Gastrocnemius medialis (tissue), 4 donors: ENCODE results near the gene SAMD4A. TPM values are rescaled to one million over a fixed set of nuclear protein-coding genes. Genes with fewer than 3 reads are reported as not detected.

Source experiments
- ATAC-seq, 2 donors: fragments of 150-250 bp; one replicate each; pipeline ENCODE4 v1.9.1; 2016
- DNase-seq, 2 donors: peaks; one replicate each; pipeline ENCODE4 v3.0.0-alpha.2; 2019
- H3K27ac ChIP-seq, 4 donors: fragments of 200-600 bp; sonication (generic); 1 replicate in 1 of 4; 2 replicates in 3 of 4; pipeline ENCODE4 v1.5.1; 2016 to 2018; ENCODE audit warnings: mild to moderate bottlenecking in 2 of 4, moderate library complexity in 1 of 4
- H3K27me3 ChIP-seq, 3 donors: fragments of 200-600 bp; sonication (generic) in 2 of 3; 1 replicate in 1 of 3; 2 replicates in 2 of 3; pipeline versions ENCODE4 v1.5.1 to v1.6.0; 2016 to 2019; ENCODE audit warnings: mild to moderate bottlenecking in 1 of 3, moderate library complexity in 1 of 3
- H3K36me3 ChIP-seq, 2 donors: fragments of 200-600 bp; sonication (generic) in 1 of 2; one replicate each; pipeline ENCODE4 v1.5.1; 2017 to 2018
- H3K4me1 ChIP-seq, 2 donors: fragments of 200-600 bp; sonication (generic) in 1 of 2; one replicate each; pipeline ENCODE4 v1.5.1; 2016 to 2017; ENCODE audit warnings: mild to moderate bottlenecking in 2 of 2
- H3K4me3 ChIP-seq, 4 donors: fragments of 200-600 bp; sonication (generic) in 3 of 4; 1 replicate in 1 of 4; 2 replicates in 3 of 4; pipeline ENCODE4 v1.5.1; 2016 to 2019; ENCODE audit warnings: mild to moderate bottlenecking in 2 of 4
- H3K9me3 ChIP-seq, 3 donors: fragments of 200-600 bp; sonication (generic) in 2 of 3; 1 replicate in 1 of 3; 2 replicates in 2 of 3; pipeline ENCODE4 v1.5.1; 2016 to 2019
- POLR2A ChIP-seq, 2 donors: fragments of 450-650 bp; IDR thresholded peaks; one replicate each; pipeline ENCODE4 v1.6.1; 2017; ENCODE audit warnings: antibody characterized with exemption in 2 of 2, mild to moderate bottlenecking in 2 of 2, moderate library complexity in 2 of 2
- in situ Hi-C, 4 donors: fragments of 200-750 bp; cut with MboI; loops; one replicate each; pipeline versions ENCODE4 v1.15.0 to v1.8.0; 2017; ENCODE audit warnings: low sequenced_read_pairs in 4 of 4
- intact Hi-C: fragments of 100-400 bp; cut with DNase I; formaldehyde crosslinking; loops from one replicate; pipeline ENCODE4 v1.15.1; 2023; ENCODE audit warnings: low total_unique reads
- total RNA-seq, 4 donors: library from RNA; depleted of rRNA; stranded (reverse); fragments of >200 nt; gene quantifications; one replicate each; pipeline versions ENCODE4 v1.1.0 to v1.2.3, GENCODE V29; 2016
- TF ChIP-seq, protein P1 (sequence below), 5 experiments: fragments of 450-650 bp in 3 of 5; fragments of 200-600 bp in 2 of 5; sonication (generic) in 2 of 5; IDR thresholded peaks in 4 of 5; conservative IDR thresholded peaks in 1 of 5; 1 replicate in 4 of 5; 2 replicates in 1 of 5; pipeline ENCODE4 v1.5.1; 2016 to 2019; ENCODE audit warnings: antibody characterized with exemption in 5 of 5, mild to moderate bottlenecking in 3 of 5, moderate library complexity in 3 of 5

The SAMD4A gene
- total RNA-seq, 4 donors from 2014 or later, result 26.4 to 48.0 (median 42.2) TPM

- Histone ChIP-seq H3K27me3 (no peaks in the 10 kb centered on the region), H3K9me3 (no peaks in the 10 kb centered on the region), H3K36me3 (no peaks in the 10 kb centered on the region), H3K4me3 (no peak overlapping the region), H3K4me1 (peaks cover 81 to 92% of the 10 kb centered on the region in 2 donors), H3K27ac (peak overlapping the region; percentile 86 to 98 (median 89))
- intact Hi-C loops, result no loop called here
- TF ChIP-seq, protein P1, sequence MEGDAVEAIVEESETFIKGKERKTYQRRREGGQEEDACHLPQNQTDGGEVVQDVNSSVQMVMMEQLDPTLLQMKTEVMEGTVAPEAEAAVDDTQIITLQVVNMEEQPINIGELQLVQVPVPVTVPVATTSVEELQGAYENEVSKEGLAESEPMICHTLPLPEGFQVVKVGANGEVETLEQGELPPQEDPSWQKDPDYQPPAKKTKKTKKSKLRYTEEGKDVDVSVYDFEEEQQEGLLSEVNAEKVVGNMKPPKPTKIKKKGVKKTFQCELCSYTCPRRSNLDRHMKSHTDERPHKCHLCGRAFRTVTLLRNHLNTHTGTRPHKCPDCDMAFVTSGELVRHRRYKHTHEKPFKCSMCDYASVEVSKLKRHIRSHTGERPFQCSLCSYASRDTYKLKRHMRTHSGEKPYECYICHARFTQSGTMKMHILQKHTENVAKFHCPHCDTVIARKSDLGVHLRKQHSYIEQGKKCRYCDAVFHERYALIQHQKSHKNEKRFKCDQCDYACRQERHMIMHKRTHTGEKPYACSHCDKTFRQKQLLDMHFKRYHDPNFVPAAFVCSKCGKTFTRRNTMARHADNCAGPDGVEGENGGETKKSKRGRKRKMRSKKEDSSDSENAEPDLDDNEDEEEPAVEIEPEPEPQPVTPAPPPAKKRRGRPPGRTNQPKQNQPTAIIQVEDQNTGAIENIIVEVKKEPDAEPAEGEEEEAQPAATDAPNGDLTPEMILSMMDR (IDR thresholded peaks at IDR 0.05 in 4 of 5, conservative IDR thresholded peaks at IDR 0.05 in 1 of 5), result no peak
- no peak for TF ChIP-seq POLR2A (IDR thresholded peaks at IDR 0.05)
- in situ Hi-C loops, result no loop called here
- no peak for ATAC-seq
- no peak for DNase-seq
These were observed 142.5 kb downstream of the SAMD4A start for GRCh38 chr14:54709444-54709843.

- in situ Hi-C loops (no loop called here), intact Hi-C loops (no loop called here)
- Histone ChIP-seq H3K4me3 (no peak overlapping the region), H3K9me3 (no peaks in the 10 kb centered on the region), H3K4me1 (peaks cover 81 to 92% of the 10 kb centered on the region in 2 donors), H3K27ac (peak overlapping the region; percentile 86 to 98 (median 89)), H3K36me3 (no peaks in the 10 kb centered on the region), H3K27me3 (no peaks in the 10 kb centered on the region)
- DNase-seq (no peak), ATAC-seq (no peak)
- TF ChIP-seq POLR2A (IDR thresholded peaks at IDR 0.05), result no peak
- TF ChIP-seq, protein P1 (IDR thresholded peaks at IDR 0.05 in 4 of 5, conservative IDR thresholded peaks at IDR 0.05 in 1 of 5), result no peak
These were observed 142.9 kb downstream of the SAMD4A start for GRCh38 chr14:54709867-54710266.

- in situ Hi-C loops, result no loop called here
- intact Hi-C loops, result no loop called here
These were observed 144.4 kb downstream of the SAMD4A start for GRCh38 chr14:54711312-54711711.

GRCh38 chr14:54711812-54712464, 145.0 kb downstream of the SAMD4A start:
- Histone ChIP-seq H3K27me3 (no peaks in the 10 kb centered on the region), H3K27ac (peak overlapping the region; percentile 86 to 98 (median 89)), H3K9me3 (no peaks in the 10 kb centered on the region), H3K4me3 (peak overlapping the region; percentile 21 to 47 (median 40)), H3K4me1 (peaks cover 86 to 89% of the 10 kb centered on the region in 2 donors), H3K36me3 (no peaks in the 10 kb centered on the region)
- intact Hi-C loops (no loop called here), in situ Hi-C loops (no loop called here)
- TF ChIP-seq POLR2A (IDR thresholded peaks at IDR 0.05), result no peak
- TF ChIP-seq, protein P1 (IDR thresholded peaks at IDR 0.05 in 4 of 5, conservative IDR thresholded peaks at IDR 0.05 in 1 of 5), result no peak
- no peak for DNase-seq
- peak; percentile 5 to 6 for ATAC-seq

More at GRCh38 chr14:54711312-54711711, 144.4 kb downstream of the SAMD4A start:
- H3K4me1 ChIP-seq, result peaks cover 84 to 91% of the 10 kb centered on the region in 2 donors
- peak overlapping the region; percentile 86 to 98 (median 89) for H3K27ac ChIP-seq
- DNase-seq (no peak), ATAC-seq (no peak)
- H3K36me3 ChIP-seq, result no peaks in the 10 kb centered on the region
- no peaks in the 10 kb centered on the region for H3K27me3 ChIP-seq
- H3K4me3 ChIP-seq, result no peak overlapping the region
- no peaks in the 10 kb centered on the region for H3K9me3 ChIP-seq
- no peak for TF ChIP-seq POLR2A (IDR thresholded peaks at IDR 0.05)
- TF ChIP-seq, protein P1 (IDR thresholded peaks at IDR 0.05 in 4 of 5, conservative IDR thresholded peaks at IDR 0.05 in 1 of 5), result no peak
